HEK293T (cell line): ENCODE data around the gene SMAGP.

Experiments used
- CTBP1 ChIP-seq: fragments of 450-650 bp; IDR thresholded peaks from 2 replicates; pipeline ENCODE4 v1.6.1; 2016; ENCODE audit warnings: borderline replicate concordance
- FOXK2 ChIP-seq: fragments of 450-650 bp; IDR thresholded peaks from 2 replicates; pipeline ENCODE4 v1.6.1; 2016; ENCODE audit warnings: mild to moderate bottlenecking

- TF ChIP-seq FOXK2, result no peak
- no peak for TF ChIP-seq CTBP1
These were observed 52.9 kb downstream of the SMAGP start for GRCh38 chr12:51217133-51217967.
